ENCODE results near the gene GAB2.
"Not testable (repeated sequence)": the region's sequence is repeated elsewhere in the genome, so short reads cannot be mapped to it uniquely, and the experiment has no call there.

The GAB2 gene

DNA sequence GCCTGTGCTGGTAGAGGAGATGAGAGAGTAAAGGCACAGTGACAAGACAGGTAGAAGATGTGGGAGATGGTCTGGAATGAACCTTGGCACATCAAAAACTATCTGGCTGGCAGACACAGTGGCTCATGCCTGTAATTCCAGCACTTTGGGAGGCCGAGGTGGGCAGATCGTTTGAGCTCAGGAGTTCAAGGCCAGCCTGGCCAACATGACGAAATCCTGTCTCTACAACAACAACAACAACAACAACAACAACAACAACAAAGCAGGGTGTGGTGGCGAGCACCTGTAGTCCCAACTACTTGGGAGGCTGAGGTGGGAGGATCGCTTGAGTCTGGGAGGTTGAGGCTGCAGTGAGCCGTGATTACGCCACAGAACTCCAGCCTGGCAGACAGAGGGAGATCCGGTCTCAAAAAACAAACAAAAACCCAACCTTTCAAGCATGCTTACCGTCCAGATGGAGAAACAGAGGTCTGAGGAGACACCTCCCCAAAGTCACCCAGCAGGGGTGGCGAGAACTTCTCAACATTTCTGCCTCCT lies 240.9 kb downstream of the GAB2 start:
- no peak overlapping the region for H3K27ac ChIP-seq
- no peak for DNase-seq (ENCODE audit: low read depth, low spot score)

DNA sequence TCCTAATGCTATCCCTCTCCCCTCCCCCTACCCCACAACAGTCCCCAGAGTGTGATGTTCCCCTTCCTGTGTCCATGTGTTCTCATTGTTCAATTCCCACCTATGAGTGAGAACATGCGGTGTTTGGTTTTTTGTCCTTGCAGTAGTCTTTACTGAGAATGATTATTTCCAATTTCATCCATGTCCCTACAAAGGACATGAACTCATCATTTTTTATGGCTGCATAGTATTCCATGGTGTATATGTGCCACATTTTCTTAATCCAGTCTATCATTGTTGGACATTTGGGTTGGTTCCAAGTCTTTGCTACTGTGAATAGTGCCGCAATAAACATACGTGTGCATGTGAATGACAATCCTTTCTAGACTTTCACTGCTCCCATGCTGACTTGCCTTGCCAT lies 241.8 kb downstream of the GAB2 start:
- DNase-seq (ENCODE audit: low read depth, low spot score); H3K27ac ChIP-seq: not testable (repeated sequence)

- no peak for DNase-seq (ENCODE audit: low read depth, low spot score)
- H3K27ac ChIP-seq = no peak overlapping the region
Observed at GRCh38 chr11:78171951-78172350, 245.7 kb downstream of the GAB2 start.

DNA sequence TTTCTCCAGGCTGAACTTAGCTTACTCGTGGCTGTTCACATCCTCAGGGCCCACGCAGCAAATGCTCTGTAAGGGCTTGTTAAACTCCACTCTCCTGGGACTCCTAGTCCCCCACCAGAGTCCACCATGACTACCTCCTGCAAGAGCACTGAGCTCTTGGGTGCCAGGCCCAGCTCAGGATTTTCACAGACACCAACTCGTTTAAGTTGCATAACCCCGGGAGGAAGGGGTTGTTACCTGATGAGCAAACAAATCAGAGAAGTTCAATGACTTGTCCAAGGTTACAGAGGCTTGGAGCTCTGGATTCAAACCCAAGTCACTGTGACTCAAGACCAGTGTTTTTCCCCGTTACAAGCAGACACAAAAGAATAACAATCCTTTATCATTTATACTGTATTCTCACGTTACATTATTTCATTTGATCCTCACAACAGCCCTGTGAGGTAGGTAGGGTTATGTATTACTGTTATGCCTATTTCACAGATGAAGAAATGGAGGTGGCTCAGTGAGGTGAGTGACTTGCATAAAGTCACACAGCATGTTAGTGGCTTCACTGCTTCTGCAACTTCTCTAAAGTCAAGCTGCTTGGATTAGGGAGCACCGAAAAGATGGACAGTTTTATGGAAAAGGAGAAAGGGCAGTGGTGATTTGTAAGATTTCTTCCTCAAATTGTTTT lies 246.6 kb downstream of the GAB2 start:
- DNase-seq (ENCODE audit: low read depth, low spot score) = no peak
- no peak overlapping the region for H3K27ac ChIP-seq

- no peak overlapping the region for H3K27ac ChIP-seq
- DNase-seq (ENCODE audit: low read depth, low spot score) = no peak
Observed at GRCh38 chr11:78170413-78170812, 247.2 kb downstream of the GAB2 start.

- DNase-seq (ENCODE audit: low read depth, low spot score) = no peak
- H3K27ac ChIP-seq = no peak overlapping the region
Observed at GRCh38 chr11:78168539-78169477, 248.8 kb downstream of the GAB2 start.

DNA sequence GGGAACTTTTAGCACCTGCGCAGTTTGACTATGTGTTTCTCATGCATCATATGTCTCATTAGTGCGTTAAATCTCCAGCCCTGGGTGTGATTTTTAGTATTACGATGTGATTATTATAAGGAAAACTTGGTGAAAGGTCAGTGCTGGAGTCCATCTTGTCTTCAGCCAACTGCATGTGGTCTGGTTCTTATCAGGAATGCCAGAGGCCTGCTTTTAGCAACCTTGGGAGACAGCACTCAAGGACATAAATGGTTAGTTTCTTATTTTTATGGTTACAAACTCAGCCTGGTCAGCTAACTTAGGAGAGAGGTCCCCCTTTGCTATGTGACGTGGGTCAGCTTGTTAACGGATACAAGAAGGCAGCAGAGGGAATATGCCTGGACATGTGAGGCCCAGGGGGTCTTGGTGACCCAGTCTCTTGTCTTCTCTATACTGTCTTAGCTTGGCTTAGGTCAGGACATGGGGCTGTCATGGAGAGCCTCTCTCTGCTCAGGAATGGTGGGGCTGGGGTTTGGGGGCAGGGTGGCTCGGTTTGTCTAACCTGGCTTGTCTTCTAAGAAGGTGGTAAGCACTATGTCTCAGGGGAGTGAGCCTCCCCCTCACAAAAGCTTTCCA lies 250.7 kb downstream of the GAB2 start:
- DNase-seq (ENCODE audit: low read depth, low spot score) = no peak
- H3K27ac ChIP-seq = no peak overlapping the region
